ENCODE results near the gene HESX1. TPM values are rescaled to one million over a fixed set of nuclear protein-coding genes. Genes with fewer than 3 reads are reported as not detected.
A peak's percentile ranks its signal among the peaks of the same experiment; 100 is the strongest.

HESX1 gene
- total RNA-seq, 2 experiments from 2014 or later: 0.37 to 0.68 TPM

DNA sequence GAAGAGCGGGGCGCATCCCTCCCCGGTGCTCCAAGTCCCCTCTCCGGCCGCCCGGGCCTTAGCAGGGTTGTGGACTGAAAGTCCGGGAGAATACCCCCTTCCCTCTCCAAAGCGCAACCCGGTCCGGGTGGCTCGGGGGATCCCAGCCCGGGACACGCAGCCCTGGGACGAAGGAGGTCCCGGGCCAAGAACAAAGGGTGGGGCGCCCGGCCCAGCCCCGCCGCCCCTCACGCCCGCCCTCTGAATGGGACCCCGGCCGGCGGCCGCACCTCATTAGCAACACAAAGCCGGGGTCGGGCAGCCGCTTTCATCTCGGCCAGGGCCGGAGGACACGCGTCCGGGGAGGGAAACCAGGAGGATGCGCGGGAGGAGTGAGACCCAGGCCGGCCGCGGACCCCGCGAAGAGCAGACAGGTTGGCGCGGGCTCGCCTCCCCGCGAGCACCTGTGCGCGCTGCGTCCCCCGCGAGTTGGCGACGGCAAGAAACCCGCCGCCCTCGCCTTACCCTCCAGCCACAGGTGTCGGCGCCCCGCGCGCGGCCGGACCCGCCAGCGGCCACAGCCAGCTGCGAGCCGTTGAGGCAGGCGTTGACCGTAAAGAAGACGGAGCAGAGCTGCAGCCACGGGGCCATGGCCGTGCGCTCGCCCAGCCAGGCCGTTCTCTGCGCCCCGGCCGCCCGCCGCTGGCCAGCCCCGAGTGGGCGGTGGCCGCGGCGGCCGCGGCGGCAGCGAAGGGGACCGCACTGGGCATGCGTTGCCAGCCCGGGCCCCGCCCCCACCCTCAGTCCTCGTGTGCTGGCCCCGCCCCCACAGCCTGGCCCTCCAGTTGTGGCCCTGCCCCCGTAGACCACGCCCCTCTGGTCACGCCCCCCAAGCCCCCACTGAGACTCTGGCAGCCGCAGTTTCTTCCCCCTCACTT is 34.9 kb downstream of the HESX1 start, which contains the start of gene IL17RD:
IL17RD (minus strand) TSS at position 697 of the 917 bp plus-strand sequence; CDS start at position 630, 67 bp downstream.
- Mint-ChIP-seq H3K36me3 (ENCODE audit: low read depth) (no peaks in the 10 kb centered on the region), H3K27ac (no peak within 1 kb of the TSS), H3K9me3 (ENCODE audit: insufficient read depth) (no peaks in the 10 kb centered on the region), H3K4me1 (ENCODE audit: low read depth) (peaks cover 9% of the 10 kb centered on the region), H3K4me3 (peak within 1 kb of the TSS; percentile 63), H3K27me3 (ENCODE audit: low read depth) (peaks cover 72% of the 10 kb centered on the region)
- DNase-seq (peak; percentile 66), ATAC-seq (peak; percentile 58)
- ChIA-PET POLR2A (no interaction called here), CTCF (no interaction called here)

GRCh38 chr3:57164217-57164656 is 35.5 kb downstream of the HESX1 start:
- DNase-seq: no peak
- H3K4me3 Mint-ChIP-seq: peak overlapping the region; percentile 63

DNA sequence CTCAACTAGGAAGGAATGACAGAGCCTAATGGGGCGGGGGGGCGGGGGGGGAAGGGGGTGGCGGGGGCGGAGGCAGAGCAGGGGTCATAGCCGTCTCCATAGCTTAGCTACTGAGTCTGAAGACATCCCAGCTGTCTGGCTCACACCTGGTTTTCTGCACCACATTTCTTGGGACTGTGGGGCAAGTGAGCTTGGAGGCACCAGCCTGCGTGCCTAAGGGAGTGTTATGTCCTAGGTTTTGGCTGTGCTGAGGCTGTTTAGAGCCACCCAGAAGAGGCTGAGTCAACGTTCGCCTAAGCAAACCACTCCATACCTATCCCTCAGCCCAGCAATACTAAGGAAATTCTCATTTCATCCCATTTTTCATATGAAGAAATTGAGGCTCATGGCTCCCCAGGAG is 36.0 kb downstream of the HESX1 start:
- H3K27ac Mint-ChIP-seq: no peak overlapping the region
- H3K27me3 Mint-ChIP-seq (ENCODE audit: low read depth): peaks cover 65% of the 10 kb centered on the region
- ChIA-PET POLR2A (no interaction called here), CTCF (no interaction called here)
- peak overlapping the region; percentile 63 for H3K4me3 Mint-ChIP-seq
- DNase-seq: no peak
- no peak for ATAC-seq
- no peaks in the 10 kb centered on the region for H3K36me3 Mint-ChIP-seq (ENCODE audit: low read depth)
- H3K4me1 Mint-ChIP-seq (ENCODE audit: low read depth): peaks cover 18% of the 10 kb centered on the region
- no peaks in the 10 kb centered on the region for H3K9me3 Mint-ChIP-seq (ENCODE audit: insufficient read depth)

More at GRCh38 chr3:57164217-57164656, 35.5 kb downstream of the HESX1 start:
- H3K27me3 Mint-ChIP-seq (ENCODE audit: low read depth): peaks cover 70% of the 10 kb centered on the region
- H3K36me3 Mint-ChIP-seq (ENCODE audit: low read depth): no peaks in the 10 kb centered on the region
- H3K27ac Mint-ChIP-seq: no peak overlapping the region
- POLR2A ChIA-PET: no interaction called here
- peak; percentile 29 for ATAC-seq
- H3K9me3 Mint-ChIP-seq (ENCODE audit: insufficient read depth): no peaks in the 10 kb centered on the region
- CTCF ChIA-PET: no interaction called here
- H3K4me1 Mint-ChIP-seq (ENCODE audit: low read depth): peaks cover 13% of the 10 kb centered on the region

GRCh38 chr3:57161915-57162314 is 37.9 kb downstream of the HESX1 start:
- POLR2A ChIA-PET: no interaction called here
- peaks cover 51% of the 10 kb centered on the region for H3K27me3 Mint-ChIP-seq (ENCODE audit: low read depth)

DNA sequence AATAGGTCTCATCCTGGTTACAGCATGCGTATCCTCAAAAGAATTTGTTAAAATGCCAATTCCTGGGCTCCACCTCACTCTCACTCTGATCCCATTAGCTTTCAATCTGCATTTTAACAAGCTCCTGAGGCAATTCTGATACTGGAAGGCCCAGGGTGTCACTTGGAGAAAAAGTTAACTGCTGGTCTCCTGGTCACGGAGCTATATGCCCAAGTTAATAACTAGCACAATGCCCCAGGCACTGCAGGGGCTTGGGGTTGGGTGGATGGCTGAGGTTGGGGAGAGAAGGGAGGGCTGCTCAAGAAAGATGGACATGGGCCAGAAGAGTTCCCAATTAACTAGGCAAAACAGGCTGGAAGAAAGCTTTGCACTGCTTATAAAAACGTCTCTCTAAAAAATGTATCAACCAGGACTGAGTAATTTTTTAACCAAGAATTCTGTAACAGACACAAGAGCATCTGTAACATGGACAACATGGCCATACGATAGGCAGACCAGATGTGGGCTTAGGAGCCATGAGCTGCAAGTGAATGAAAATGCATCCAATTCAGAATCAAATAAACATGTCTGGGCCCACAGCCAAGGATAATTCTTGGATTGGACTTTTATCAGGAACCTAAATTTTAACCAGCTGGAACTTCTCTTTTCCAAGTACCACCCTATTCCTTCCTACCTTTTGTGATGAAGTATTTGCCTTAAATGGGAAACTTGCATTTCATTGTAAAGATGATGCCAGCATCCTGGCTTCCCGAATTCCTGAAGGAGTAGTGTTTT is 38.8 kb downstream of the HESX1 start:
- no peaks in the 10 kb centered on the region for H3K36me3 Mint-ChIP-seq (ENCODE audit: low read depth)
- H3K4me1 Mint-ChIP-seq (ENCODE audit: low read depth): peaks cover 24% of the 10 kb centered on the region
- CTCF ChIA-PET: interaction anchor here (1.6 to 2.7 kb wide), 2 partner anchors 9 to 237 kb away, joined by 3 to 18 read pairs; no protein-coding TSS in a partner anchor
- H3K9me3 Mint-ChIP-seq (ENCODE audit: insufficient read depth): no peaks in the 10 kb centered on the region
- H3K27me3 Mint-ChIP-seq (ENCODE audit: low read depth): peaks cover 50% of the 10 kb centered on the region
- ATAC-seq: no peak
- H3K27ac Mint-ChIP-seq: no peak overlapping the region
- H3K4me3 Mint-ChIP-seq: no peak overlapping the region
- POLR2A ChIA-PET: interaction anchor here (0.7 kb wide), 1 partner anchor 32 kb away, joined by 3 read pairs; no protein-coding TSS in a partner anchor
- DNase-seq: no peak

More at GRCh38 chr3:57161915-57162314, 37.9 kb downstream of the HESX1 start:
- no peak overlapping the region for H3K4me3 Mint-ChIP-seq
- H3K36me3 Mint-ChIP-seq (ENCODE audit: low read depth): no peaks in the 10 kb centered on the region
- CTCF ChIA-PET: interaction anchor here (1.4 to 1.6 kb wide), 2 partner anchors 61 to 236 kb away, joined by 3 to 5 read pairs; no protein-coding TSS in a partner anchor
- H3K27ac Mint-ChIP-seq: no peak overlapping the region
- no peak for ATAC-seq
- H3K4me1 Mint-ChIP-seq (ENCODE audit: low read depth): peaks cover 24% of the 10 kb centered on the region
- H3K9me3 Mint-ChIP-seq (ENCODE audit: insufficient read depth): no peaks in the 10 kb centered on the region
- no peak for DNase-seq

- DNase-seq (no peak), ATAC-seq (no peak)
- ChIA-PET CTCF (interaction anchor here (1.0 to 2.7 kb wide), 5 partner anchors 10 to 237 kb away, joined by 3 to 18 read pairs (median 4); no protein-coding TSS in a partner anchor), POLR2A (interaction anchor here (0.7 kb wide), 2 partner anchors 32 to 478 kb away, joined by 3 to 4 read pairs; no protein-coding TSS in a partner anchor)
- Mint-ChIP-seq H3K4me1 (ENCODE audit: low read depth) (peaks cover 24% of the 10 kb centered on the region), H3K4me3 (no peak overlapping the region), H3K36me3 (ENCODE audit: low read depth) (no peaks in the 10 kb centered on the region), H3K27ac (no peak overlapping the region), H3K9me3 (ENCODE audit: insufficient read depth) (no peaks in the 10 kb centered on the region), H3K27me3 (ENCODE audit: low read depth) (peaks cover 48% of the 10 kb centered on the region)
Measured at GRCh38 chr3:57160076-57160764, 39.6 kb downstream of the HESX1 start.

- peaks cover 20% of the 10 kb centered on the region for H3K4me1 Mint-ChIP-seq (ENCODE audit: low read depth)
- ChIA-PET POLR2A (interaction anchor here (0.7 kb wide), 1 partner anchor 477 kb away, joined by 4 read pairs; no protein-coding TSS in a partner anchor), CTCF (interaction anchor here (1.0 to 2.7 kb wide), 5 partner anchors 11 to 58 kb away, joined by 3 to 18 read pairs (median 5); no protein-coding TSS in a partner anchor)
- no peaks in the 10 kb centered on the region for H3K9me3 Mint-ChIP-seq (ENCODE audit: insufficient read depth)
- ATAC-seq: peak; percentile 57
- H3K27me3 Mint-ChIP-seq (ENCODE audit: low read depth): peaks cover 54% of the 10 kb centered on the region
- H3K4me3 Mint-ChIP-seq: no peak overlapping the region
- no peaks in the 10 kb centered on the region for H3K36me3 Mint-ChIP-seq (ENCODE audit: low read depth)
- DNase-seq: peak; percentile 59
- no peak overlapping the region for H3K27ac Mint-ChIP-seq
Measured at GRCh38 chr3:57158813-57159738, 40.7 kb downstream of the HESX1 start.

- Mint-ChIP-seq H3K27me3 (ENCODE audit: low read depth) (peaks cover 51% of the 10 kb centered on the region), H3K4me3 (no peak overlapping the region), H3K36me3 (ENCODE audit: low read depth) (no peaks in the 10 kb centered on the region), H3K9me3 (ENCODE audit: insufficient read depth) (no peaks in the 10 kb centered on the region), H3K27ac (no peak overlapping the region), H3K4me1 (ENCODE audit: low read depth) (peaks cover 19% of the 10 kb centered on the region)
- POLR2A ChIA-PET: no interaction called here
- ATAC-seq (no peak), DNase-seq (no peak)
- CTCF ChIA-PET: interaction anchor here (1.7 to 2.7 kb wide), 4 partner anchors 11 to 57 kb away, joined by 4 to 18 read pairs (median 9); no protein-coding TSS in a partner anchor
Measured at GRCh38 chr3:57158325-57158724, 41.5 kb downstream of the HESX1 start.

- peaks cover 19% of the 10 kb centered on the region for H3K4me1 Mint-ChIP-seq (ENCODE audit: low read depth)
- H3K27me3 Mint-ChIP-seq (ENCODE audit: low read depth): peaks cover 45% of the 10 kb centered on the region
- POLR2A ChIA-PET: no interaction called here
- ATAC-seq (no peak), DNase-seq (no peak)
- no peaks in the 10 kb centered on the region for H3K36me3 Mint-ChIP-seq (ENCODE audit: low read depth)
- H3K4me3 Mint-ChIP-seq: no peak overlapping the region
- H3K27ac Mint-ChIP-seq: no peak overlapping the region
- CTCF ChIA-PET: no interaction called here
- no peaks in the 10 kb centered on the region for H3K9me3 Mint-ChIP-seq (ENCODE audit: insufficient read depth)
Measured at GRCh38 chr3:57157545-57157944, 42.2 kb downstream of the HESX1 start.

- no peak for DNase-seq
- peaks cover 40% of the 10 kb centered on the region for H3K27me3 Mint-ChIP-seq (ENCODE audit: low read depth)
- peaks cover 15% of the 10 kb centered on the region for H3K4me1 Mint-ChIP-seq (ENCODE audit: low read depth)
- H3K9me3 Mint-ChIP-seq (ENCODE audit: insufficient read depth): no peaks in the 10 kb centered on the region
- ChIA-PET POLR2A (no interaction called here), CTCF (interaction anchor here (1.0 kb wide), 1 partner anchor 11 kb away, joined by 3 read pairs; no protein-coding TSS in a partner anchor)
- no peaks in the 10 kb centered on the region for H3K36me3 Mint-ChIP-seq (ENCODE audit: low read depth)
- H3K4me3 Mint-ChIP-seq: no peak overlapping the region
- no peak for ATAC-seq
- no peak overlapping the region for H3K27ac Mint-ChIP-seq
Measured at GRCh38 chr3:57155310-57155643, 44.5 kb downstream of the HESX1 start.

Data from activated CD8-positive, alpha-beta T cell treated with anti-CD3 and anti-CD28 coated beads, Interleukin-2, amount 10 ng/mL, durations not matched to agents 7 days and 5 days (primary cell).